Measurements from ENCODE around the gene IGF2BP1.
"Not testable (repeated sequence)": the region's sequence is repeated elsewhere in the genome, so short reads cannot be mapped to it uniquely, and the experiment has no call there.

Gene IGF2BP1

GRCh38 chr17:49020609-49021008 is 23.4 kb downstream of the IGF2BP1 start:
- H3K4me3 ChIP-seq (replicated peaks; ENCODE audit: low read depth, low read length), result no peak overlapping the region
- DNase-seq (ENCODE audit: extremely low read depth, low read depth), result no peak
- no peak for TF ChIP-seq CTCF (IDR thresholded peaks at IDR 0.05; ENCODE audit: low read depth, low read length, missing control alignments)

GRCh38 chr17:49021095-49021767 is 24.0 kb downstream of the IGF2BP1 start:
- H3K4me3 ChIP-seq (replicated peaks; ENCODE audit: low read depth, low read length), result no peak overlapping the region
- DNase-seq (ENCODE audit: extremely low read depth, low read depth), result no peak
- TF ChIP-seq CTCF (IDR thresholded peaks at IDR 0.05; ENCODE audit: low read depth, low read length, missing control alignments), result no peak

- DNase-seq (ENCODE audit: extremely low read depth, low read depth), result no peak
- TF ChIP-seq CTCF (IDR thresholded peaks at IDR 0.05; ENCODE audit: low read depth, low read length, missing control alignments), result no peak
- H3K4me3 ChIP-seq (replicated peaks; ENCODE audit: low read depth, low read length), result no peak overlapping the region
Measured at GRCh38 chr17:49021768-49022103, 24.6 kb downstream of the IGF2BP1 start.

- no peak for TF ChIP-seq CTCF (IDR thresholded peaks at IDR 0.05; ENCODE audit: low read depth, low read length, missing control alignments)
- DNase-seq (ENCODE audit: extremely low read depth, low read depth), result no peak
- H3K4me3 ChIP-seq (replicated peaks; ENCODE audit: low read depth, low read length), result no peak overlapping the region
Measured at GRCh38 chr17:49022391-49022941, 25.3 kb downstream of the IGF2BP1 start.

- no peak for TF ChIP-seq CTCF (IDR thresholded peaks at IDR 0.05; ENCODE audit: low read depth, low read length, missing control alignments)
- DNase-seq (ENCODE audit: extremely low read depth, low read depth), result no peak
- H3K4me3 ChIP-seq (replicated peaks; ENCODE audit: low read depth, low read length), result no peak overlapping the region
Measured at GRCh38 chr17:49024523-49024922, 27.3 kb downstream of the IGF2BP1 start.

GRCh38 chr17:49026447-49026846 is 29.3 kb downstream of the IGF2BP1 start:
- not testable (repeated sequence) for H3K4me3 ChIP-seq (replicated peaks; ENCODE audit: low read depth, low read length); DNase-seq (ENCODE audit: extremely low read depth, low read depth)

GRCh38 chr17:49028271-49028670 is 31.1 kb downstream of the IGF2BP1 start:
- no peak for DNase-seq (ENCODE audit: extremely low read depth, low read depth)
- TF ChIP-seq CTCF (IDR thresholded peaks at IDR 0.05; ENCODE audit: low read depth, low read length, missing control alignments), result no peak
- no peak overlapping the region for H3K4me3 ChIP-seq (replicated peaks; ENCODE audit: low read depth, low read length)
